GM19238 (cell line): Measurements from ENCODE around the gene SUN3.
A peak's percentile ranks its signal among the peaks of the same experiment; 100 is the strongest.

Experiments used
- DNase-seq: peaks from one replicate; pipeline ENCODE4 v3.0.0; 2011; ENCODE audit warnings: low spot score; ENCODE audit not compliant: insufficient read length

The SUN3 gene

GRCh38 chr7:48028938-48029337 lies at the start of gene SUN3:
SUN3 (minus strand) TSS chr7:48029107; CDS start chr7:48028938, 169 bp downstream.
- DNase-seq = no peak

GRCh38 chr7:48078470-48078869 lies 49.6 kb upstream of the SUN3 start:
- DNase-seq = no peak

GRCh38 chr7:48077423-48077822 lies 48.5 kb upstream of the SUN3 start:
- DNase-seq = no peak

- no peak for DNase-seq
Measured at GRCh38 chr7:48074204-48074654, 45.3 kb upstream of the SUN3 start.

GRCh38 chr7:48067475-48067874 lies 38.6 kb upstream of the SUN3 start:
- DNase-seq = no peak

GRCh38 chr7:48063985-48064384 lies 35.1 kb upstream of the SUN3 start:
- DNase-seq = no peak

GRCh38 chr7:48059706-48060105 lies 30.8 kb upstream of the SUN3 start:
- DNase-seq = no peak

GRCh38 chr7:48058990-48059389 lies 30.1 kb upstream of the SUN3 start:
- DNase-seq = no peak

GRCh38 chr7:48053736-48054135 lies 24.8 kb upstream of the SUN3 start:
- no peak for DNase-seq

GRCh38 chr7:48052748-48053147 lies 23.8 kb upstream of the SUN3 start:
- no peak for DNase-seq

- DNase-seq = no peak
Measured at GRCh38 chr7:48049850-48050249, 20.9 kb upstream of the SUN3 start.

GRCh38 chr7:48048113-48048512 lies 19.2 kb upstream of the SUN3 start:
- DNase-seq = no peak

GRCh38 chr7:48046458-48046857 lies 17.6 kb upstream of the SUN3 start:
- DNase-seq = no peak

GRCh38 chr7:48045195-48045765 lies 16.4 kb upstream of the SUN3 start:
- DNase-seq = no peak

GRCh38 chr7:48042636-48043035 lies 13.7 kb upstream of the SUN3 start:
- DNase-seq = no peak

- no peak for DNase-seq
Measured at GRCh38 chr7:48042216-48042615, 13.3 kb upstream of the SUN3 start.

- no peak for DNase-seq
Measured at GRCh38 chr7:48041653-48041970, 12.7 kb upstream of the SUN3 start.

GRCh38 chr7:48040944-48041652 lies 12.2 kb upstream of the SUN3 start:
- DNase-seq = no peak

GRCh38 chr7:48038815-48039506 lies 10.1 kb upstream of the SUN3 start:
- no peak for DNase-seq

GRCh38 chr7:48035967-48036478 lies 7.1 kb upstream of the SUN3 start:
- no peak for DNase-seq

- peak; percentile 81 for DNase-seq
Measured at GRCh38 chr7:48035301-48035966, 6.5 kb upstream of the SUN3 start, which contains the start of gene C7orf57. C7orf57 (plus strand) TSS chr7:48035543; CDS start chr7:48036309, 766 bp downstream.

- DNase-seq = no peak
Measured at GRCh38 chr7:48033922-48034321, 5.0 kb upstream of the SUN3 start.
